ENCODE measurements around the gene GGT5.

The GGT5 gene

DNA sequence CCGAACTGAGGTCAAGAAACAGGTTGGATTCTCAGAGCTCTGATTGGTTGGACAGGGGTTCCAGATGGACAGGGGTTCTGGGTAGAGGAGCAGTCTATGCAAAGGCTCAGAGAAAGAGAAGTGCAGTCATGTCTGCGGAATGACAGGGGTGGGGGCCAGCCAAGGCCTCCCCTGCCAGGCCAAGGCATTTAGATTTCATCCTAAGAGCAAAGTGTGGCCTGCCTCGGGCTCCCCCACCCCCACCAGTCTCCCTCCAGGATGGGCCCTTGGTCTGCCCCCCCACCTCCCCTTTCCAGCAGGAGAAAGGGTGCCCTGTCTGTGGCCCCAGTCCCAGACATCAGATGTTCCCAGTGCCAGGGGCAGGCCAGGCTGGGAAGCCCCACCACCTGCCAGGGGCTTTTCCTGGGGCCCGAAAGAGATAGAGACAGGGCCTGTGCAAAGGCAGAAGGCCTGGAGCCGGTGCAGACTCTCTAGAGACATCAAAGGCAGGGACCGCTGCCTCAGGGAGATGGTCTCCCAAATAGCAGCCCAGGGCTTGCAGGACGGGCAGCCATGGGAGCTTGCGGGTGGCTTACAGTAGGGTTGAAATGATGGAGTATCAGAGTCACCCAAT, 54.2 kb downstream of the GGT5 start:
- no peak for FAIRE-seq
- no peak for TF ChIP-seq SPI1 (IDR thresholded peaks at IDR 0.05; ENCODE audit: low read depth, low read length)
- no peak for TF ChIP-seq TAF1 (IDR thresholded peaks at IDR 0.05; ENCODE audit: low read depth, low read length)
- no peak for TF ChIP-seq POLR2A (IDR thresholded peaks at IDR 0.05; ENCODE audit: low read depth, low read length)
- TF ChIP-seq POLR2AphosphoS5 (IDR thresholded peaks at IDR 0.05; ENCODE audit: low read depth, low read length), result no peak
- TF ChIP-seq PAX5 (IDR thresholded peaks at IDR 0.05; ENCODE audit: insufficient read depth, low read length, severe bottlenecking), result no peak
- TF ChIP-seq POU2F2 (IDR thresholded peaks at IDR 0.05; ENCODE audit: low read depth, low read length), result no peak
- peak; percentile 13 for DNase-seq (ENCODE audit: insufficient read length, low spot score)

DNA sequence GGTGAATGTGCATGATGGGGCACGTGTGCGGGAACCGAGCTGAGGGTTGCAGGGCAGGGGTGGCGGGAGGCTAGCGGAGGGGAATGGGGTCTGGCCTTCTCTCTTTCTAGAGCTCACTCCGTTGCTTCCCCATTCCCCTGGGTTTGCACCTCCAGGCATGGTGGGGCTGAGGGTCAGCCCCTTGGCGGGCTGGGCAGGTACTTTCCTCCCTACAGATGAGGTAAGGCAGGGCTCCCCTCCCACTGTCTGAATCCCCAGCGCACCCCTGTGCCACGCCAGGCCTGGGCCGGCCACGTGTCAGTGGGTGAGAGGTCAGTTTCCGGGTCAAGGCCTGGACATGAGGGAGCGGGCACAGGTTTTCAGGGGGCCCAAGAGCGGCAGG, 54.7 kb downstream of the GGT5 start:
- TF ChIP-seq SPI1 (IDR thresholded peaks at IDR 0.05; ENCODE audit: low read depth, low read length), result no peak
- no peak for TF ChIP-seq POLR2A (IDR thresholded peaks at IDR 0.05; ENCODE audit: low read depth, low read length)
- no peak for TF ChIP-seq POLR2AphosphoS5 (IDR thresholded peaks at IDR 0.05; ENCODE audit: low read depth, low read length)
- no peak for TF ChIP-seq PAX5 (IDR thresholded peaks at IDR 0.05; ENCODE audit: insufficient read depth, low read length, severe bottlenecking)
- no peak for TF ChIP-seq POU2F2 (IDR thresholded peaks at IDR 0.05; ENCODE audit: low read depth, low read length)
- TF ChIP-seq TAF1 (IDR thresholded peaks at IDR 0.05; ENCODE audit: low read depth, low read length), result no peak
- FAIRE-seq (no peak), DNase-seq (ENCODE audit: insufficient read length, low spot score) (no peak)

DNA sequence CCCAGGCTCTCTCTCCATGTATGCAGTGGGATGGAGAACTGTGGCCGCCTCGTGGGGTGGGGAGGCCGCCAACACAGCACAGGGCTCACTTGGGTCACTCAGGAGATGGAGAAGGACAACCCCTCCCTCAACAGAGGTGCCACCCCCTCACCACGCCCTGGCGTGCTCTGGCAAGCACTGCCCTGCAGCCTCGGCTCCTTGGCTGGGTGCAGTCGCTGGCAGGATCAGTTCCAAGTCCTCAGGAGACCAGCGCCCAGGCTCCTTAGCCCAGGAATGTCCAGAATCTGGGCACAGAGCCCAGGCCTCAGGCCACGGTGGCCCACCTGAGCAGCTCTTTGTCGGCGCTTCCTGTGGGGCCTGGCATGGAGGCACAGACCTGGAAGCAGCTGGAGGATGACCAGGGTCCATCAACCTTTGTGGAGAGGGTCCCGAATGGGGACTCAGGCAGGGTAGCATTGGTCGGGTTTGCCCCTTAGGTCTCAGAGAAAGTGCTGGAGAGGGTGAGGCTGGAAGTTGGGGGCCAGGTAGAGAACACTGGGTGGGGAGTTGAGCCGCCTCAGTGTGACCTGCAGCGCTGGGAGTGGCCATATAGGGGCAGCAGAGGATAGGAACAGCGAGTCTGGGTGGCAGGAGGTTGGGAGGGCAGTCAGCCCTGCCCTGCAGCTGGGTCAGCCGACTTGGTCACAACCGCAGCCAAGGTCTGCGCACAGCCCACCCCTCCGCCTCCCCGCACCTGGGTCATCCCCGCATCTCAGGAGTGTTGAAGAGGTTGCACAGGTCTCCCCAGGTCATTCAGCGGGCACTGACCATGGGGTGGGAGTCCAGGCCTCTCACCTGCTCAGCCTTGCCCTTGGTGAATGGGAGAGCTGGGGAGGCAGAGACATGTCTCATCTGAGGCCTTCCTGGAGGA, 55.4 kb downstream of the GGT5 start:
- TF ChIP-seq POLR2AphosphoS5 (IDR thresholded peaks at IDR 0.05; ENCODE audit: low read depth, low read length), result no peak
- no peak for TF ChIP-seq PAX5 (IDR thresholded peaks at IDR 0.05; ENCODE audit: insufficient read depth, low read length, severe bottlenecking)
- no peak for TF ChIP-seq TAF1 (IDR thresholded peaks at IDR 0.05; ENCODE audit: low read depth, low read length)
- TF ChIP-seq SPI1 (IDR thresholded peaks at IDR 0.05; ENCODE audit: low read depth, low read length), result no peak
- TF ChIP-seq POLR2A (IDR thresholded peaks at IDR 0.05; ENCODE audit: low read depth, low read length), result no peak
- no peak for TF ChIP-seq POU2F2 (IDR thresholded peaks at IDR 0.05; ENCODE audit: low read depth, low read length)
- DNase-seq (ENCODE audit: insufficient read length, low spot score), result peak; percentile 92
- peak; percentile 92 for FAIRE-seq

DNA sequence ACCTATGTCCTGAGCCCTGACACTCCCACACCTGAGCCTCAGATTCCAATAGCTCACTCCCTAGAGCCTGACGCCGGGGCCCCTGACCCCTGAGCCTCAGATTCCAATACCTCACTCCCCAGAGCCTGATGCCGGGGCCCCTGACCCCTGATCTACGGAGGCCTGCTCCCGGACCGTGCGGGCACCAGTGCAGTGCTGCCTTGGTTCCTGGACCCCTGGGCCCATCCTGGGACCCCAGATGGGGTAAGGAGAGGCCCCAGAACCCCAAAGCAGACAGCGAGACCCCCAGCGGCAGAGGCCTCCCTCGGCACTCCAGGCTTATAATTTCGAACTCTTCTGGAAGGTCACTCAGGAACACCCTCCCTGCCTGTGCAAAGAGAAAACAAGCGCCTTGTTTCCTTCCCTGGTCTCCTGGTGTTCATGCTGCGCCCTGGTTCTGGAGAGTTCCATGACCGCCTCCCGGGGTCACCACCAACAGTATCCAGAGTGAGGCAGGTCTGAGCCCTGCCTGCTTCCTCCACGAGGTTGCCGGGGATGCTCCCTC, 56.1 kb downstream of the GGT5 start:
- FAIRE-seq (no peak), DNase-seq (ENCODE audit: insufficient read length, low spot score) (peak; percentile 12)
- TF ChIP-seq POLR2A (IDR thresholded peaks at IDR 0.05; ENCODE audit: low read depth, low read length), result no peak
- no peak for TF ChIP-seq POLR2AphosphoS5 (IDR thresholded peaks at IDR 0.05; ENCODE audit: low read depth, low read length)
- no peak for TF ChIP-seq PAX5 (IDR thresholded peaks at IDR 0.05; ENCODE audit: insufficient read depth, low read length, severe bottlenecking)
- no peak for TF ChIP-seq SPI1 (IDR thresholded peaks at IDR 0.05; ENCODE audit: low read depth, low read length)

DNA sequence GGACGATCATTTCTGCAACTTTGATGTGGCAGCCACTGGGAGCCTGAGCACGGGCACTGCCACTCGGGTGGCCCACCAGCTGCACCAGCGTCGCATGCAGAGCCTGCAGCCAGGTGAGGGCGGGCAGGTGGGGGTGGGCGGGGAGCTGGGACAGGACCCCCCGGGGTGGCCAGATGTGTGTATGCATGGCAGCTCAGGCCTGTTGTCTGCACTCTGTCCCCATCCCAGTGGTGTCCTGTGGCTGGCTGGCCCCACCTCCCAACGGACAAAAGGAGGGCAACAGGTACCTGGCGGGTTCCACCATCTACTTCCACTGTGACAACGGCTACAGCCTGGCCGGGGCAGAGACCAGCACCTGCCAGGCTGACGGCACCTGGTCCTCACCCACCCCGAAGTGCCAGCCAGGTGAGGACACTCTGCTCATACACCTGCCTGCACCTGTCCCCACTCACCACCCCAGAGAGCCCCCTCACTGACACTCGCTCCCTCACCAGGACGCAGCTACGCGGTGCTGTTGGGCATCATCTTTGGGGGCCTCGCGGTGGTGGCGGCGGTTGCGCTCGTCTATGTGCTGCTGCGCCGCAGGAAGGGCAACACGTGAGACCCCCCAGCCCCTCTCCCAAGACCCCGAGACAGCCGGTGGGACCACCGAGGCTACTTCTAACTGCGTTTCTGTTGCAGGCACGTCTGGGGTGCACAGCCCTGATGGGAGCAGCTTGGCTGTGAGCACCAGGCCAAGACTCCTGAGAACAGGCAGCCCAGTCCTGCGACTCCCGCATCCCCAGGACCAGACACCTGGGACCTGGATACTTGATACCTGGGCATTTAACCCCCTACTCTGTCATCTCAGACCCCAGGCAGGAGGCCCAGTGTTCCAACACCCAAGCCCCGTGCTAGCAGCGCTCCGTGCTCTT, 56.9 kb downstream of the GGT5 start:
- TF ChIP-seq TAF1 (IDR thresholded peaks at IDR 0.05; ENCODE audit: low read depth, low read length) (no peak), POLR2AphosphoS5 (IDR thresholded peaks at IDR 0.05; ENCODE audit: low read depth, low read length) (no peak), PAX5 (IDR thresholded peaks at IDR 0.05; ENCODE audit: insufficient read depth, low read length, severe bottlenecking) (no peak), POU2F2 (IDR thresholded peaks at IDR 0.05; ENCODE audit: low read depth, low read length) (no peak), SPI1 (IDR thresholded peaks at IDR 0.05; ENCODE audit: low read depth, low read length) (no peak), POLR2A (IDR thresholded peaks at IDR 0.05; ENCODE audit: low read depth, low read length) (no peak)
- FAIRE-seq, result no peak
- peak; percentile 10 for DNase-seq (ENCODE audit: insufficient read length, low spot score)

DNA sequence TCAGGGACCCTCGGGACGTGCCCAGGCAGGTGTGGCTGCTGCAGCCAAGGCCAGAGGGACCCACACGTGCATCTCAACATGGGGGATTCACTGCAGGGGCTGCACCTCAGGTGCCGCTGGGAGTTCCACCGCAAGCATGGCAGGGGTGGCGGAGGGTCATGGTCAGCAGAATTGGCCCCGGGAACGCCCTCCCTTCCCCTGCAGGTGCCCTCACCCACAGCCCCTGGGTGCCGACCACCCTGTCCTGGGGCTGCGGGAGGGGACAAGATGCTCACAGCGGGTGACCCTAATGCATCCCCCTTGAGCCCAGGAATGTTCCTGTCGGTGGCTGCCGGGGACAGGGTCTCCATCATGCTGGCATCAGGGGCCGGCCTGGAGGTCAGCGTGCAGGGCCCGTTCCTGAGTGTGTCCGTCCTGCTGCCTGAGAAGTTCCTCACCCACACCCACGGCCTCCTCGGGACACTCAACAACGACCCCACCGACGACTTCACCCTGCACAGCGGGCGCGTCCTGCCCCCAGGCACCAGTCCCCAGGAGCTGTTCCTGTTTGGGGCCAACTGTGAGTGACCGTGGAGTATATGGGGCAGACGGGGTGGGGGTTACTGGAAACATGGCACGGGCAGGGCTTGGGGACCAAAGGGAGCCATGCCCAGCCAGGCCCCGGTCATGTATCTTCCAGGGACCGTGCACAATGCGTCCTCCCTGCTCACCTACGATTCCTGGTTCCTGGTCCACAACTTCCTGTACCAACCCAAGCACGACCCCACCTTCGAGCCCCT, 57.8 kb downstream of the GGT5 start:
- no peak for FAIRE-seq
- no peak for DNase-seq (ENCODE audit: insufficient read length, low spot score)
- TF ChIP-seq PAX5 (IDR thresholded peaks at IDR 0.05; ENCODE audit: insufficient read depth, low read length, severe bottlenecking), result no peak
- no peak for TF ChIP-seq POLR2A (IDR thresholded peaks at IDR 0.05; ENCODE audit: low read depth, low read length)
- no peak for TF ChIP-seq POU2F2 (IDR thresholded peaks at IDR 0.05; ENCODE audit: low read depth, low read length)
- no peak for TF ChIP-seq POLR2AphosphoS5 (IDR thresholded peaks at IDR 0.05; ENCODE audit: low read depth, low read length)
- no peak for TF ChIP-seq TAF1 (IDR thresholded peaks at IDR 0.05; ENCODE audit: low read depth, low read length)
- TF ChIP-seq SPI1 (IDR thresholded peaks at IDR 0.05; ENCODE audit: low read depth, low read length), result no peak

DNA sequence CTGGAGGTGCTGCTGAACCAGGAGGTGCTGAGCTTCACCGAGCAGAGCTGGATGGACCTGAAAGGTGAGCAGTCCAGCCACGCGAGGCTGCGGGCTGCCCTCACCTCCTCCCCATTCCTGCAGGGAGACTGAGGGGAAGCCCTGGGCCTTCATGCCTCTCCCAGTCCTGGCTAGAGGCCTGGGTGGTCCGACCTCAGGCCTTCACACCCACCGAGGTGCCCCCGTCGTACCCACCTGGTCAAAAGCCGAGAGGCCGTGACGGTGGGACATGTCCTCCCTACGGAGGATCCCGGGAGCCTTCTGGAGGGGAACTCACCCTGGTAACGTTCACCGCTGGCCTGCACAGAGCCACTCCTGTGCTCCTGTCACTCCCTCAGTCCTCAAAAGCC, 58.5 kb downstream of the GGT5 start:
- no peak for FAIRE-seq
- TF ChIP-seq POU2F2 (IDR thresholded peaks at IDR 0.05; ENCODE audit: low read depth, low read length), result no peak
- TF ChIP-seq TAF1 (IDR thresholded peaks at IDR 0.05; ENCODE audit: low read depth, low read length), result no peak
- TF ChIP-seq PAX5 (IDR thresholded peaks at IDR 0.05; ENCODE audit: insufficient read depth, low read length, severe bottlenecking), result no peak
- no peak for TF ChIP-seq SPI1 (IDR thresholded peaks at IDR 0.05; ENCODE audit: low read depth, low read length)
- TF ChIP-seq POLR2A (IDR thresholded peaks at IDR 0.05; ENCODE audit: low read depth, low read length), result no peak
- TF ChIP-seq POLR2AphosphoS5 (IDR thresholded peaks at IDR 0.05; ENCODE audit: low read depth, low read length), result no peak
- no peak for DNase-seq (ENCODE audit: insufficient read length, low spot score)

Data from GM12891 (cell line).